Astrocyte (in vitro differentiated cells and primary cell): ENCODE results near the gene DDX4.

ENCODE experiments used
- CTCF ChIP-seq: IDR thresholded peaks from 2 replicates; pipeline ENCODE4 v1.5.1; 2011; ENCODE audit warnings: low read depth, mild to moderate bottlenecking, inconsistent platforms, low read length, moderate library complexity; ENCODE audit not compliant: insufficient read depth
- EZH2 ChIP-seq: IDR thresholded peaks from 2 replicates; pipeline ENCODE4 v1.6.1; 2012; ENCODE audit warnings: mild to moderate bottlenecking, low read length, inconsistent platforms; ENCODE audit not compliant: insufficient read depth

DNA sequence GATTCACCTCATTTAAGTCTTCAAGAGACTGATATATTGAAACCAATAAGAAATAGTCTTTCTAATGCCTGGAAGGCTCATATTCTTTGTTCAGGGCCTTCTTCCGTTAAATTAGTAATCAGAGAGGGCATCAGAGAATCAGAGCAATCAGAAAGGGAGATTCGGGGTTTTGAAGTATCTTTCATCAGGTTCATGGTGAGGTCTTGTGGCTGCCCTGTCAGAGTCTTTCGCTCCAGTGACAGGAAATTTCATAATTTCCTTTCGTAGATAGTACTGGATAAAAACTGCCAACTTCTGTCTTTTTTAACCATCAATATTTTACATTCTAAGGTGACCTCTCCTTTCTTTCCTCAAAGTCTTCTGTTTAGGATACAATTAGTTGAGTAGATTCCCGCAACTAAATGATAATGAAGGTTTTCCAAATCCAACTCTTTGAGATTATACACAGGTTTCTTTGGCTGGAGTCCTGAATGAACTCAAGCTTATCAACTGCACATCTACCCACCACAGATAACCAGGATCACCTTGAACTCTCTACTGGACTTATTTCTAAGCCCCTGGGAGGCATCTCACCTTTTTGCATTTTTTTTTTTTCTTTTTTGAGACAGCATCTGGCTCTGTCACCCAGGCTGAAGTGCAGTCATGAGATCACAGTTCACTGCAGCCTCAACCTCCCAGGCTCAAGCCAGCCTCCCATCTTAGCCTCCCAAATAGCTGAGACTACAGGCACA, 118.8 kb downstream of the DDX4 start:
- TF ChIP-seq EZH2: no peak
- TF ChIP-seq CTCF: no peak
